ENCODE measurements around the gene LRPPRC. TPM values are rescaled to one million over a fixed set of nuclear protein-coding genes. Genes with fewer than 3 reads are reported as not detected.

The LRPPRC gene
- total RNA-seq, 2 experiments from 2014 or later = 170 to 175 TPM

GRCh38 chr2:43845181-43845580 lies 150.6 kb downstream of the LRPPRC start:
- no peak for DNase-seq
- no peaks in the 10 kb centered on the region for H3K9me3 Mint-ChIP-seq
- no peaks in the 10 kb centered on the region for H3K4me1 Mint-ChIP-seq (ENCODE audit: low read depth)
- intact Hi-C loops (cut with micrococcal nuclease) = no loop called here
- peaks cover 2% of the 10 kb centered on the region for H3K27me3 Mint-ChIP-seq (ENCODE audit: low read depth)
- no peak overlapping the region for H3K4me3 Mint-ChIP-seq
- no peaks in the 10 kb centered on the region for H3K36me3 Mint-ChIP-seq (ENCODE audit: low read depth)
- H3K27ac Mint-ChIP-seq = no peak overlapping the region
- CTCF ChIA-PET = no interaction called here

- intact Hi-C loops (cut with micrococcal nuclease) = no loop called here
- Mint-ChIP-seq H3K27ac (no peak overlapping the region), H3K27me3 (ENCODE audit: low read depth) (no peaks in the 10 kb centered on the region), H3K36me3 (ENCODE audit: low read depth) (no peaks in the 10 kb centered on the region), H3K4me3 (no peak overlapping the region), H3K4me1 (ENCODE audit: low read depth) (no peaks in the 10 kb centered on the region), H3K9me3 (no peaks in the 10 kb centered on the region)
- no peak for DNase-seq
- CTCF ChIA-PET = no interaction called here
These were observed 152.9 kb downstream of the LRPPRC start for GRCh38 chr2:43842866-43843226.

GRCh38 chr2:43841949-43842865 lies 153.6 kb downstream of the LRPPRC start:
- intact Hi-C loops (cut with micrococcal nuclease) = no loop called here

GRCh38 chr2:43840965-43841364 lies 154.8 kb downstream of the LRPPRC start:
- CTCF ChIA-PET = no interaction called here
- Mint-ChIP-seq H3K27me3 (ENCODE audit: low read depth) (no peaks in the 10 kb centered on the region), H3K4me3 (no peak overlapping the region), H3K4me1 (ENCODE audit: low read depth) (no peaks in the 10 kb centered on the region), H3K27ac (no peak overlapping the region), H3K36me3 (ENCODE audit: low read depth) (no peaks in the 10 kb centered on the region), H3K9me3 (no peaks in the 10 kb centered on the region)
- intact Hi-C loops (cut with micrococcal nuclease) = no loop called here
- no peak for DNase-seq

More at GRCh38 chr2:43841949-43842865, 153.6 kb downstream of the LRPPRC start:
- Mint-ChIP-seq H3K4me3 (no peak overlapping the region), H3K4me1 (ENCODE audit: low read depth) (no peaks in the 10 kb centered on the region), H3K27me3 (ENCODE audit: low read depth) (no peaks in the 10 kb centered on the region), H3K36me3 (ENCODE audit: low read depth) (no peaks in the 10 kb centered on the region), H3K27ac (no peak overlapping the region), H3K9me3 (no peaks in the 10 kb centered on the region)
- CTCF ChIA-PET = no interaction called here
- no peak for DNase-seq

- no peak overlapping the region for H3K4me3 Mint-ChIP-seq
These were observed 155.8 kb downstream of the LRPPRC start for GRCh38 chr2:43839776-43840564.

GRCh38 chr2:43838560-43839267 lies 157.1 kb downstream of the LRPPRC start, which contains the start of the genes ABCG5 and ABCG8:
ABCG5 (minus strand) TSS chr2:43838839; CDS start chr2:43838679, 160 bp downstream.
ABCG8 (plus strand) TSS chr2:43838971; CDS start chr2:43839054, 83 bp downstream.
- H3K4me3 Mint-ChIP-seq = no peak within 1 kb of the TSS
- intact Hi-C loops (cut with micrococcal nuclease) = no loop called here
- H3K27me3 Mint-ChIP-seq (ENCODE audit: low read depth) = no peaks in the 10 kb centered on the region
- H3K27ac Mint-ChIP-seq = no peak within 1 kb of the TSS
- no peak for DNase-seq
- CTCF ChIA-PET = no interaction called here
- H3K4me1 Mint-ChIP-seq (ENCODE audit: low read depth) = no peaks in the 10 kb centered on the region
- no peaks in the 10 kb centered on the region for H3K9me3 Mint-ChIP-seq
- H3K36me3 Mint-ChIP-seq (ENCODE audit: low read depth) = no peaks in the 10 kb centered on the region

More at GRCh38 chr2:43839776-43840564, 155.8 kb downstream of the LRPPRC start:
- Mint-ChIP-seq H3K36me3 (ENCODE audit: low read depth) (no peaks in the 10 kb centered on the region), H3K27ac (no peak overlapping the region), H3K4me1 (ENCODE audit: low read depth) (no peaks in the 10 kb centered on the region), H3K9me3 (no peaks in the 10 kb centered on the region), H3K27me3 (ENCODE audit: low read depth) (no peaks in the 10 kb centered on the region)
- DNase-seq = no peak
- CTCF ChIA-PET = interaction anchor here (0.6 kb wide), 1 partner anchor 204 kb away, joined by 5 read pairs; no protein-coding TSS in a partner anchor
- intact Hi-C loops (cut with micrococcal nuclease) = no loop called here

DNA sequence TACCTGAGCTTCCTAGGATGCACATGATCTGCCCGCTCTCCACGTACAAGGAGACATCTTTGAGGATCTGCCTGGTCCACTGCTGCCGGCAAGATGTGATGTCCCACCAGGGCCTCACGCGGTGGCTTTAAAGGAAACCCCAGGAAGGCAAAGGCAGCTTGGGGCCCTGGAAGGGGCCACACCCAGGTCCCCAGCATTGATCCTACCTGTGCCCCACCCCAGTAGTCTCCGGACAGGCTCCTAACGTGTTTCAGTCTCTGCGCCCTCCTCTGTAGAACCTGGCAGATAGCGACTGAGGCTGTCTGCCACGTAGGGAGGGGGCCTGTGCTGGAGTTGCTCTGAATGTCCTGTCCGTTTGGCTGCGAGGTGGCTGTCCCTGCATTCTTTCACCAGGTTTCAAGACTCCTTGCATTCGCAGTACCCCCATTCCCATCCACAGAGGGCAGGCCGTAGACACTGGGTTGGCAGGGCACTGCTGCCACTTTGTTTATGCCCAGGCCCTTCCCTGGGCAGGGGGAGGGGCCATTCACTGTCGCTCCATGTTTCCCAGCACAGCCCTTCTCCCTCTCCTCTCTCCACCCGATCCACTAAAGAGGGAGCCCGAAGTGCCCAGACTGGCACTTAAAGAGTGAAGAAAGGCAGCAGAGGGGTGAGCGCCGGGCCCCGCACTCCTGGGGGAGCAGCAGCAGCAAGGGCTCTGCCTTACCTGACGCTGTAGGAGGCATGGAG lies 157.8 kb downstream of the LRPPRC start:
- no peak for DNase-seq
- Mint-ChIP-seq H3K36me3 (ENCODE audit: low read depth) (no peaks in the 10 kb centered on the region), H3K4me1 (ENCODE audit: low read depth) (no peaks in the 10 kb centered on the region), H3K4me3 (no peak overlapping the region), H3K9me3 (no peaks in the 10 kb centered on the region), H3K27ac (no peak overlapping the region), H3K27me3 (ENCODE audit: low read depth) (peaks cover 1% of the 10 kb centered on the region)
- intact Hi-C loops (cut with micrococcal nuclease) = no loop called here
- CTCF ChIA-PET = no interaction called here

DNA sequence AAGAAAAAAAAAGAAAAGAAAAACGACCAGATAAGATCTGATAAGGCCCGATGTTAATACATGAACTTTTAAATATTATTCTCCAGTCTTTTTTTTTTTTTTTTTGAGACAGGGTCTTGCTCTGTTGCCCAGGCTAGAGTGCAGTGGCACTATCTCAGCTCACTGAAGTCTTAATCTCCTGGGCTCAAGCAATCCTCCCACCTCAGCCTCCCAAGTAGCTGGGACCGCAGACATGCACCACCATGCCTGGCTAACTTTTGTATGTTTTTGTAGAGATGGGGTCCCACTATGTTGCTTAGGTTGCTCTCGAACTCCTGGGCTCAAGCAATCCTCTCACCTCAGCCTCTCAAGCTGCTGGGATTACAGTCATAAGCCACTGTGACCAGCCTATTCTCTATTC lies 158.8 kb downstream of the LRPPRC start:
- Mint-ChIP-seq H3K27me3 (ENCODE audit: low read depth) (peaks cover 4% of the 10 kb centered on the region), H3K4me3 (no peak overlapping the region), H3K4me1 (ENCODE audit: low read depth) (no peaks in the 10 kb centered on the region), H3K9me3 (no peaks in the 10 kb centered on the region), H3K36me3 (ENCODE audit: low read depth) (no peaks in the 10 kb centered on the region), H3K27ac (no peak overlapping the region)
- no peak for DNase-seq
- intact Hi-C loops (cut with micrococcal nuclease) = no loop called here
- CTCF ChIA-PET = interaction anchor here (0.6 kb wide), 1 partner anchor 9 kb away, joined by 3 read pairs; no protein-coding TSS in a partner anchor

Other genes with a start within 250 kb of the LRPPRC start
- gene DYNC2LI1, start 221.9 kb downstream of the LRPPRC start, total RNA-seq = 1 to 10 TPM; 8.0 to 8.9 TPM
- gene ABCG5, start 157.2 kb downstream of the LRPPRC start, total RNA-seq = not detected
- gene ABCG8, start 157.0 kb downstream of the LRPPRC start, total RNA-seq = not detected
- gene PPM1B, start 172.9 kb upstream of the LRPPRC start, total RNA-seq = 10 to 100 TPM; 38.6 to 39.3 TPM

Data from activated naive CD4-positive, alpha-beta T cell treated with anti-CD3 and anti-CD28 coated beads for 36 hours (primary cell).